SK-N-SH (cell line): Measurements from ENCODE around the gene UTF1. TPM values are rescaled to one million over a fixed set of nuclear protein-coding genes. Genes with fewer than 3 reads are reported as not detected.

ENCODE experiments used
- CTCF ChIA-PET: fragments of 300-600, 350-600 bp; formaldehyde crosslinking; extraction: SDS; loops from one replicate; lab custom pipeline; 2021; lab: Yijun Ruan, JAX
- POLR2A ChIA-PET: fragments of 350-600 bp; sonication (Branson Sonifier 250); formaldehyde crosslinking; extraction: SDS; loops from one replicate; lab custom pipeline; 2020; ENCODE audit warnings: antibody characterized with exemption, inconsistent platforms; lab: Yijun Ruan, JAX
- DNase-seq: peaks from one replicate; pipeline ENCODE4 v3.0.0; 2012
- H2AFZ ChIP-seq: fragments of 200-600 bp; sonication (generic); 2 replicates; pipeline ENCODE4 v1.8.1; 2016; ENCODE audit warnings: antibody characterized with exemption, mild to moderate bottlenecking, low read depth
- H3F3A ChIP-seq: fragments of 200-600 bp; sonication (generic); replicated peaks from 2 replicates; pipeline ENCODE3; 2016; ENCODE audit warnings: antibody characterized with exemption, mild to moderate bottlenecking; ENCODE audit not compliant: insufficient read depth
- H3K27ac ChIP-seq, 2 experiments: fragments of 200-500 bp in 1 of 2; fragments of 200-600 bp in 1 of 2; sonication (Bioruptor generic) in 1 of 2; sonication (generic), shearing (Covaris generic) in 1 of 2; 2 replicates each; pipeline versions ENCODE4 v1.5.1 to v1.6.1; 2014 to 2016; ENCODE audit warnings: low read depth in 2 of 2, inconsistent platforms in 1 of 2, low read length in 1 of 2, mild to moderate bottlenecking in 1 of 2, mixed read lengths in 1 of 2
- H3K27me3 ChIP-seq: fragments of 200-600 bp; sonication (generic), shearing (Covaris generic); 2 replicates; pipeline ENCODE4 v1.6.1; 2016; ENCODE audit warnings: mixed run types; ENCODE audit not compliant: insufficient read depth
- H3K36me3 ChIP-seq, 2 experiments: fragments of 200-500 bp in 1 of 2; fragments of 200-600 bp in 1 of 2; sonication (Bioruptor generic) in 1 of 2; sonication (generic) in 1 of 2; replicated peaks in 1 of 2; 2 replicates each; pipeline versions ENCODE3 to v1.5.1; 2014 to 2016; ENCODE audit warnings: low read length in 1 of 2, mild to moderate bottlenecking in 1 of 2; ENCODE audit not compliant: insufficient read depth in 2 of 2, control insufficient read depth in 1 of 2
- H3K4me1 ChIP-seq, 2 experiments: fragments of 200-500 bp in 1 of 2; fragments of 200-600 bp in 1 of 2; sonication (Bioruptor generic) in 1 of 2; sonication (generic), shearing (Covaris generic) in 1 of 2; 2 replicates each; pipeline versions ENCODE4 v1.5.1 to v1.6.1; 2014 to 2016; ENCODE audit warnings: low read depth in 1 of 2, low read length in 1 of 2, mixed run types in 1 of 2; ENCODE audit not compliant: insufficient read depth in 2 of 2, control insufficient read depth in 1 of 2
- H3K4me2 ChIP-seq: fragments of 200-600 bp; sonication (generic), shearing (Covaris generic); 2 replicates; pipeline ENCODE4 v1.6.1; 2017; ENCODE audit warnings: mixed run types
- H3K4me3 ChIP-seq, 2 experiments: fragments of 200-500 bp in 1 of 2; fragments of 200-600 bp in 1 of 2; sonication (Bioruptor generic) in 1 of 2; sonication (generic), shearing (Covaris generic) in 1 of 2; 2 replicates each; pipeline versions ENCODE4 v1.5.1 to v1.8.1; 2014 to 2016; ENCODE audit warnings: low read depth in 2 of 2, inconsistent platforms in 1 of 2, low read length in 1 of 2, mild to moderate bottlenecking in 1 of 2, mixed read lengths in 1 of 2, moderate library complexity in 1 of 2
- H3K79me2 ChIP-seq: fragments of 200-600 bp; sonication (generic); 2 replicates; pipeline ENCODE4 v1.8.1; 2017; ENCODE audit warnings: mild to moderate bottlenecking; ENCODE audit not compliant: insufficient read depth
- H3K9ac ChIP-seq: fragments of 200-600 bp; sonication (generic); 2 replicates; pipeline ENCODE4 v1.6.1; 2017; ENCODE audit warnings: mixed run types
- H3K9me2 ChIP-seq: fragments of 200-600 bp; sonication (generic); 2 replicates; pipeline ENCODE4 v1.6.1; 2017; ENCODE audit warnings: mixed run types
- H3K9me3 ChIP-seq: fragments of 200-600 bp; sonication (generic); 2 replicates; pipeline ENCODE4 v1.6.1; 2017; ENCODE audit warnings: mixed run types, mild to moderate bottlenecking, moderate library complexity
- H4K20me1 ChIP-seq: fragments of 200-600 bp; sonication (generic); 2 replicates; pipeline ENCODE4 v1.6.1; 2017; ENCODE audit warnings: mild to moderate bottlenecking, mixed run types; ENCODE audit not compliant: insufficient read depth
- FOXJ3 ChIP-seq: sonication (generic); formaldehyde crosslinking; IDR thresholded peaks from 2 replicates; pipeline ENCODE4 v1.5.1; 2020; ENCODE audit warnings: mild to moderate bottlenecking, missing genetic modification reagents
- FOXM1 ChIP-seq: IDR thresholded peaks from 2 replicates; pipeline ENCODE4 v1.4.0; 2012; ENCODE audit warnings: low read depth, mild to moderate bottlenecking
- GABPA ChIP-seq: IDR thresholded peaks from 2 replicates; pipeline ENCODE4 v1.4.0; 2012; ENCODE audit warnings: low read depth, mild to moderate bottlenecking
- IRF3 ChIP-seq: fragments of 150-350 bp; IDR thresholded peaks from 2 replicates; pipeline ENCODE4 v1.6.1; 2016; ENCODE audit warnings: mild to moderate bottlenecking, low read depth, low read length
- JUND ChIP-seq: IDR thresholded peaks from 2 replicates; pipeline ENCODE4 v1.4.0; 2012
- MAX ChIP-seq: IDR thresholded peaks from 2 replicates; pipeline ENCODE4 v1.4.0; 2012; ENCODE audit warnings: low read depth
- MEF2A ChIP-seq: IDR thresholded peaks from 2 replicates; pipeline ENCODE4 v1.4.0; 2012; ENCODE audit warnings: low read depth, borderline replicate concordance
- MXI1 ChIP-seq: IDR thresholded peaks from 2 replicates; pipeline ENCODE4 v1.6.1; 2012; ENCODE audit warnings: mild to moderate bottlenecking, low read depth, low read length, improper control_type of control experiment
- NFIC ChIP-seq: IDR thresholded peaks from 2 replicates; pipeline ENCODE4 v1.4.0; 2012; ENCODE audit warnings: borderline replicate concordance
- RAD21 ChIP-seq: IDR thresholded peaks from 2 replicates; pipeline ENCODE4 v1.6.1; 2012; ENCODE audit warnings: mild to moderate bottlenecking, low read length
- RXRA ChIP-seq: IDR thresholded peaks from 2 replicates; pipeline ENCODE4 v1.4.0; 2012; ENCODE audit warnings: low read depth, mild to moderate bottlenecking, borderline replicate concordance
- SIN3A ChIP-seq: IDR thresholded peaks from 2 replicates; pipeline ENCODE4 v1.6.1; 2012; ENCODE audit warnings: low read depth, mild to moderate bottlenecking, low read length, moderate library complexity, borderline replicate concordance
- TCF12 ChIP-seq: IDR thresholded peaks from 2 replicates; pipeline ENCODE4 v1.4.0; 2012
- TEAD4 ChIP-seq: IDR thresholded peaks from 2 replicates; pipeline ENCODE4 v1.4.0; 2012; ENCODE audit warnings: mild to moderate bottlenecking, borderline replicate concordance; ENCODE audit not compliant: insufficient read depth
- WGBS: methylation state at CpG from one replicate; pipeline ENCODE4 v1.1.6; 2017; ENCODE audit warnings: low lambda C conversion rate; 5-methylcytosine and 5-hydroxymethylcytosine counted together
- polyA plus RNA-seq, 3 experiments: library from polyadenylated mRNA; depleted of rRNA; stranded (reverse); fragments of >200 nt; gene quantifications; 2 replicates each; pipeline ENCODE4 v1.2.3, GENCODE V29; 2012
- TF ChIP-seq, protein P1 (sequence below): IDR thresholded peaks from 2 replicates; pipeline ENCODE4 v1.6.1; 2012; ENCODE audit warnings: mild to moderate bottlenecking, low read depth, low read length, moderate library complexity

UTF1 gene
- polyA plus RNA-seq, 1 of the 3 experiments (the other 2 are of a cell fraction), result not detected

- ChIA-PET POLR2A (no interaction called here), CTCF (interaction anchor here (0.7 kb wide), 1 partner anchor 248 kb away, joined by 3 read pairs; no protein-coding TSS in a partner anchor)
- H2AFZ ChIP-seq, result no peak overlapping the region
- no peak overlapping the region for H3K4me3 ChIP-seq
- TF ChIP-seq MEF2A (no peak), RXRA (no peak), TEAD4 (no peak), GABPA (no peak), FOXJ3 (no peak), MXI1 (no peak), JUND (no peak), SIN3A (no peak), FOXM1 (no peak), IRF3 (no peak), MAX (no peak), RAD21 (no peak), NFIC (no peak), TCF12 (no peak)
- TF ChIP-seq, protein P1, sequence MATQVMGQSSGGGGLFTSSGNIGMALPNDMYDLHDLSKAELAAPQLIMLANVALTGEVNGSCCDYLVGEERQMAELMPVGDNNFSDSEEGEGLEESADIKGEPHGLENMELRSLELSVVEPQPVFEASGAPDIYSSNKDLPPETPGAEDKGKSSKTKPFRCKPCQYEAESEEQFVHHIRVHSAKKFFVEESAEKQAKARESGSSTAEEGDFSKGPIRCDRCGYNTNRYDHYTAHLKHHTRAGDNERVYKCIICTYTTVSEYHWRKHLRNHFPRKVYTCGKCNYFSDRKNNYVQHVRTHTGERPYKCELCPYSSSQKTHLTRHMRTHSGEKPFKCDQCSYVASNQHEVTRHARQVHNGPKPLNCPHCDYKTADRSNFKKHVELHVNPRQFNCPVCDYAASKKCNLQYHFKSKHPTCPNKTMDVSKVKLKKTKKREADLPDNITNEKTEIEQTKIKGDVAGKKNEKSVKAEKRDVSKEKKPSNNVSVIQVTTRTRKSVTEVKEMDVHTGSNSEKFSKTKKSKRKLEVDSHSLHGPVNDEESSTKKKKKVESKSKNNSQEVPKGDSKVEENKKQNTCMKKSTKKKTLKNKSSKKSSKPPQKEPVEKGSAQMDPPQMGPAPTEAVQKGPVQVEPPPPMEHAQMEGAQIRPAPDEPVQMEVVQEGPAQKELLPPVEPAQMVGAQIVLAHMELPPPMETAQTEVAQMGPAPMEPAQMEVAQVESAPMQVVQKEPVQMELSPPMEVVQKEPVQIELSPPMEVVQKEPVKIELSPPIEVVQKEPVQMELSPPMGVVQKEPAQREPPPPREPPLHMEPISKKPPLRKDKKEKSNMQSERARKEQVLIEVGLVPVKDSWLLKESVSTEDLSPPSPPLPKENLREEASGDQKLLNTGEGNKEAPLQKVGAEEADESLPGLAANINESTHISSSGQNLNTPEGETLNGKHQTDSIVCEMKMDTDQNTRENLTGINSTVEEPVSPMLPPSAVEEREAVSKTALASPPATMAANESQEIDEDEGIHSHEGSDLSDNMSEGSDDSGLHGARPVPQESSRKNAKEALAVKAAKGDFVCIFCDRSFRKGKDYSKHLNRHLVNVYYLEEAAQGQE, result no peak
- no peaks in the 10 kb centered on the region for H3K36me3 ChIP-seq
- no peaks in the 10 kb centered on the region for H3K9me2 ChIP-seq
- no peaks in the 10 kb centered on the region for H3K9me3 ChIP-seq
- H3K4me1 ChIP-seq, result no peaks in the 10 kb centered on the region
- H3K4me2 ChIP-seq, result no peak overlapping the region
- H3K27ac ChIP-seq, result no peak overlapping the region
- DNase-seq, result no peak
- H4K20me1 ChIP-seq, result no peaks in the 10 kb centered on the region
- WGBS, result 48% methylated on average over 9 of the region's 14 CpGs
- H3K79me2 ChIP-seq, result no peaks in the 10 kb centered on the region
- no peaks in the 10 kb centered on the region for H3F3A ChIP-seq
- peaks cover 7% of the 10 kb centered on the region; the same call in 1 of the 2 replicates for H3K27me3 ChIP-seq
- no peak overlapping the region for H3K9ac ChIP-seq
These were observed 13.6 kb downstream of the UTF1 start for GRCh38 chr10:133243593-133243992.
